Endometrium (tissue), 2 donors: ENCODE data around the gene VEZT.
"Not testable (repeated sequence)": the region's sequence is repeated elsewhere in the genome, so short reads cannot be mapped to it uniquely, and the experiment has no call there.

Experiments
- FAIRE-seq: peaks from 2 replicates; lab custom pipeline; 2012; peaks lifted over from hg19 to GRCh38; lab: Jason Lieb, UNC
- donor health status: control.
- donor health status: control.

VEZT gene

GRCh38 chr12:95257541-95257940 is 39.9 kb downstream of the VEZT start:
- no peak for FAIRE-seq

GRCh38 chr12:95258151-95258550 is 40.5 kb downstream of the VEZT start:
- no peak for FAIRE-seq

- no peak for FAIRE-seq
Observed at GRCh38 chr12:95258803-95259202, 41.2 kb downstream of the VEZT start.

- FAIRE-seq: no peak
Observed at GRCh38 chr12:95259368-95259767, 41.8 kb downstream of the VEZT start.

GRCh38 chr12:95261109-95261508 is 43.5 kb downstream of the VEZT start:
- FAIRE-seq: no peak

- FAIRE-seq: no peak
Observed at GRCh38 chr12:95262808-95263207, 45.2 kb downstream of the VEZT start.

- FAIRE-seq: no peak
Observed at GRCh38 chr12:95265765-95266164, 48.2 kb downstream of the VEZT start.

- no peak for FAIRE-seq
Observed at GRCh38 chr12:95266254-95266653, 48.6 kb downstream of the VEZT start.

- FAIRE-seq: no peak
Observed at GRCh38 chr12:95269892-95270291, 52.3 kb downstream of the VEZT start.

GRCh38 chr12:95271465-95271864 is 53.9 kb downstream of the VEZT start:
- FAIRE-seq: no peak

GRCh38 chr12:95277139-95277538 is 59.5 kb downstream of the VEZT start:
- peak; percentile 76 for FAIRE-seq

GRCh38 chr12:95279856-95280255 is 62.2 kb downstream of the VEZT start:
- no peak for FAIRE-seq

- FAIRE-seq: no peak
Observed at GRCh38 chr12:95282266-95282665, 64.7 kb downstream of the VEZT start.

GRCh38 chr12:95283371-95283770 is 65.8 kb downstream of the VEZT start:
- no peak for FAIRE-seq

- FAIRE-seq: no peak
Observed at GRCh38 chr12:95286713-95287112, 69.1 kb downstream of the VEZT start.

GRCh38 chr12:95291501-95291900 is 73.9 kb downstream of the VEZT start:
- FAIRE-seq: no peak

- no peak for FAIRE-seq
Observed at GRCh38 chr12:95298916-95299315, 81.3 kb downstream of the VEZT start.

GRCh38 chr12:95300286-95300685 is 82.7 kb downstream of the VEZT start:
- FAIRE-seq: no peak

- FAIRE-seq: no peak
Observed at GRCh38 chr12:95303476-95303875, 85.9 kb downstream of the VEZT start.

- peak; percentile 23 for FAIRE-seq
Observed at GRCh38 chr12:95304673-95305198, 87.1 kb downstream of the VEZT start.

GRCh38 chr12:95312656-95313055 is 95.0 kb downstream of the VEZT start:
- FAIRE-seq: no peak

- not testable (repeated sequence) for FAIRE-seq
Observed at GRCh38 chr12:95314756-95315155, 97.1 kb downstream of the VEZT start.

- no peak for FAIRE-seq
Observed at GRCh38 chr12:95316798-95317197, 99.2 kb downstream of the VEZT start.

GRCh38 chr12:95318071-95318545 is 100.5 kb downstream of the VEZT start:
- FAIRE-seq: peak; percentile 59
